H1 (cell line): Measurements from ENCODE around the gene AK2. TPM values are rescaled to one million over a fixed set of nuclear protein-coding genes. Genes with fewer than 3 reads are reported as not detected.

Source experiments
- CTCF ChIA-PET: fragments of 300-600 bp; sonication (Branson Sonifier 250); formaldehyde crosslinking; loops from one replicate; lab custom pipeline; 2021; ENCODE audit not compliant: partially characterized antibody; lab: Charles Lee
- POLR2A ChIA-PET: fragments of 300-600 bp; sonication (Branson Sonifier 250); formaldehyde crosslinking; loops from one replicate; lab custom pipeline; 2021; ENCODE audit warnings: inconsistent platforms; ENCODE audit not compliant: partially characterized antibody; lab: Charles Lee
- DNase-seq, 2 experiments: peaks; one replicate each; pipeline versions ENCODE4 v3.0.0 to v3.0.0-alpha.2; 2010 to 2022; ENCODE audit warnings: low spot score in 2 of 2, low read depth in 1 of 2, mixed read lengths in 1 of 2
- FAIRE-seq: peaks from 2 replicates; lab custom pipeline; 2011; peaks lifted over from hg19 to GRCh38; lab: Jason Lieb, UNC
- H2AFZ ChIP-seq: 2 replicates; pipeline ENCODE4 v1.8.1; 2012; ENCODE audit warnings: low read length, inconsistent platforms
- H2AK5ac ChIP-seq: 2 replicates; pipeline ENCODE4 v1.6.1; 2013; ENCODE audit warnings: low read depth, low read length
- H2BK120ac ChIP-seq: replicated peaks from 2 replicates; pipeline ENCODE3; 2013; ENCODE audit warnings: low read depth, low read length, inconsistent platforms
- H2BK12ac ChIP-seq: 2 replicates; pipeline ENCODE4 v1.6.1; 2013; ENCODE audit warnings: low read depth, low read length
- H2BK15ac ChIP-seq: 2 replicates; pipeline ENCODE4 v1.6.1; 2013; ENCODE audit warnings: low read length
- H2BK20ac ChIP-seq: 2 replicates; pipeline ENCODE4 v1.6.1; 2013; ENCODE audit warnings: low read length
- H2BK5ac ChIP-seq: 2 replicates; pipeline ENCODE4 v1.6.1; 2013; ENCODE audit warnings: low read depth, low read length
- H3K14ac ChIP-seq: 2 replicates; pipeline ENCODE4 v1.6.1; 2013; ENCODE audit warnings: inconsistent platforms; ENCODE audit not compliant: insufficient read length
- H3K18ac ChIP-seq: 2 replicates; pipeline ENCODE4 v1.6.1; 2013; ENCODE audit warnings: low read length; ENCODE audit errors: extremely low read depth
- H3K23ac ChIP-seq: 2 replicates; pipeline ENCODE4 v1.6.1; 2013; ENCODE audit warnings: inconsistent platforms; ENCODE audit not compliant: insufficient read length
- H3K23me2 ChIP-seq: 2 replicates; pipeline ENCODE4 v1.6.1; 2013; ENCODE audit warnings: low read depth, low read length
- H3K27ac ChIP-seq: 2 replicates; pipeline ENCODE4 v1.6.1; 2011; ENCODE audit warnings: low read depth, low read length, inconsistent platforms
- H3K27me3 ChIP-seq, 4 experiments: replicated peaks in 1 of 4; 1 replicate in 1 of 4; 2 replicates in 3 of 4; pipeline versions ENCODE4 v1.6.1 to v1.8.1; 2011 to 2013; ENCODE audit warnings: low read length in 3 of 4, mild to moderate bottlenecking in 3 of 4, inconsistent platforms in 2 of 4, mixed read lengths in 2 of 4, moderate library complexity in 1 of 4; ENCODE audit not compliant: control insufficient read depth in 3 of 4, insufficient read depth in 3 of 4; ENCODE audit errors: extremely low read depth in 1 of 4
- H3K36me3 ChIP-seq, 4 experiments: 2 replicates each; pipeline versions ENCODE4 v1.6.1 to v1.8.1; 2011 to 2013; ENCODE audit warnings: mild to moderate bottlenecking in 4 of 4, low read length in 3 of 4, moderate library complexity in 2 of 4, control low read depth in 1 of 4, inconsistent platforms in 1 of 4; ENCODE audit not compliant: insufficient read depth in 4 of 4, control insufficient read depth in 2 of 4
- H3K4ac ChIP-seq: replicated peaks from 2 replicates; pipeline ENCODE3; 2013; ENCODE audit warnings: low read length, low read depth, mixed read lengths, inconsistent platforms; ENCODE audit not compliant: insufficient read length
- H3K4me1 ChIP-seq, 4 experiments: replicated peaks in 1 of 4; 1 replicate in 1 of 4; 2 replicates in 3 of 4; pipeline versions ENCODE4 v1.6.1 to v1.8.1; 2011 to 2013; ENCODE audit warnings: low read length in 3 of 4, inconsistent platforms in 2 of 4, mixed read lengths in 1 of 4; ENCODE audit not compliant: insufficient read depth in 4 of 4, control insufficient read depth in 3 of 4
- H3K4me2 ChIP-seq, 2 experiments: 2 replicates each; pipeline versions ENCODE4 v1.6.1 to v1.8.1; 2011 to 2013; ENCODE audit warnings: low read depth in 2 of 2, low read length in 2 of 2, control low read depth in 1 of 2, inconsistent platforms in 1 of 2, mild to moderate bottlenecking in 1 of 2; ENCODE audit not compliant: insufficient read depth in 1 of 2
- H3K4me3 ChIP-seq, 4 experiments: fragments of 200-600, 300-600 bp in 1 of 4; sonication (generic), shearing (Covaris generic), sonication (Bioruptor Twin) in 1 of 4; 2 replicates each; pipeline versions ENCODE4 v1.5.1 to v1.8.1; 2011 to 2016; ENCODE audit warnings: low read length in 4 of 4, low read depth in 3 of 4, control low read depth in 2 of 4, inconsistent platforms in 2 of 4, mild to moderate bottlenecking in 2 of 4, mixed read lengths in 1 of 4, moderate library complexity in 1 of 4; ENCODE audit not compliant: insufficient read depth in 2 of 4; ENCODE audit errors: extremely low read depth in 1 of 4
- H3K56ac ChIP-seq: replicated peaks from 2 replicates; pipeline ENCODE3; 2013; ENCODE audit warnings: low read depth, mild to moderate bottlenecking, mixed read lengths, low read length, inconsistent platforms; ENCODE audit not compliant: insufficient read length
- H3K79me1 ChIP-seq: 2 replicates; pipeline ENCODE4 v1.6.1; 2013; ENCODE audit warnings: low read depth, low read length, control low read depth
- H3K79me2 ChIP-seq, 2 experiments: 2 replicates each; pipeline versions ENCODE4 v1.6.1 to v1.8.1; 2012 to 2013; ENCODE audit warnings: low read length in 2 of 2, mild to moderate bottlenecking in 2 of 2, inconsistent platforms in 1 of 2; ENCODE audit not compliant: insufficient read depth in 2 of 2, control insufficient read depth in 1 of 2
- H3K9ac ChIP-seq, 4 experiments: replicated peaks in 1 of 4; 1 replicate in 1 of 4; 2 replicates in 3 of 4; pipeline versions ENCODE4 v1.6.1 to v1.8.1; 2011 to 2013; ENCODE audit warnings: low read depth in 3 of 4, low read length in 3 of 4, control low read depth in 2 of 4, mild to moderate bottlenecking in 2 of 4, moderate library complexity in 2 of 4, inconsistent platforms in 1 of 4; ENCODE audit errors: extremely low read depth in 1 of 4
- H3K9me3 ChIP-seq, 2 experiments: 2 replicates each; pipeline versions ENCODE4 v1.6.1 to v1.8.1; 2012 to 2013; ENCODE audit warnings: mild to moderate bottlenecking in 2 of 2, moderate library complexity in 2 of 2, control low read depth in 1 of 2, inconsistent platforms in 1 of 2, low read depth in 1 of 2, low read length in 1 of 2, mixed read lengths in 1 of 2; ENCODE audit not compliant: insufficient read depth in 2 of 2
- H4K20me1 ChIP-seq, 2 experiments: replicated peaks in 1 of 2; 2 replicates each; pipeline versions ENCODE3 to v1.8.1; 2011 to 2013; ENCODE audit warnings: inconsistent platforms in 2 of 2, low read length in 2 of 2, mild to moderate bottlenecking in 1 of 2; ENCODE audit not compliant: insufficient read depth in 2 of 2, control insufficient read depth in 1 of 2
- H4K5ac ChIP-seq: 2 replicates; pipeline ENCODE4 v1.6.1; 2013; ENCODE audit warnings: low read length, low read depth, mixed read lengths, inconsistent platforms; ENCODE audit not compliant: insufficient read length
- H4K8ac ChIP-seq: 2 replicates; pipeline ENCODE4 v1.8.0; 2013; ENCODE audit warnings: mild to moderate bottlenecking, moderate library complexity, low read length, inconsistent platforms; ENCODE audit not compliant: insufficient read depth; ENCODE audit errors: extremely low read depth
- H4K91ac ChIP-seq: replicated peaks from 2 replicates; pipeline ENCODE3; 2013; ENCODE audit warnings: low read length, mixed read lengths, inconsistent platforms; ENCODE audit not compliant: insufficient read length
- ASH2L ChIP-seq: fragments of 200-600, 300-600 bp; sonication (generic); IDR thresholded peaks from one replicate; pipeline ENCODE4 v1.7.1; 2017; ENCODE audit warnings: low read length
- BCL11A ChIP-seq, 2 experiments: IDR thresholded peaks; one replicate each; pipeline ENCODE4 v1.6.1; 2011; ENCODE audit warnings: low read depth in 2 of 2, low read length in 2 of 2, mild to moderate bottlenecking in 2 of 2
- EP300 ChIP-seq, 2 experiments: IDR thresholded peaks; 1 replicate in 1 of 2; 2 replicates in 1 of 2; pipeline ENCODE4 v1.6.1; 2011 to 2012; ENCODE audit warnings: low read depth in 2 of 2, low read length in 2 of 2, mild to moderate bottlenecking in 2 of 2, borderline replicate concordance in 1 of 2, inconsistent platforms in 1 of 2, moderate library complexity in 1 of 2
- KDM4A ChIP-seq: IDR thresholded peaks from one replicate; pipeline ENCODE4 v1.7.1; 2012; ENCODE audit warnings: low read depth, mild to moderate bottlenecking, moderate library complexity, low read length, inconsistent platforms; ENCODE audit not compliant: severe bottlenecking
- POLR2AphosphoS5 ChIP-seq: IDR thresholded peaks from 2 replicates; pipeline ENCODE4 v1.6.1; 2011; ENCODE audit warnings: low read depth, low read length
- RBBP5 ChIP-seq: IDR thresholded peaks from 2 replicates; pipeline ENCODE4 v1.7.1; 2012; ENCODE audit warnings: low read depth, mild to moderate bottlenecking, inconsistent platforms, low read length, moderate library complexity, borderline replicate concordance
- SAP30 ChIP-seq: fragments of 300-600 bp; sonication (generic); IDR thresholded peaks from 2 replicates; pipeline ENCODE4 v1.7.1; 2012; ENCODE audit warnings: low read length, moderate library complexity, mild to moderate bottlenecking, inconsistent platforms; ENCODE audit not compliant: insufficient read depth, insufficient replicate concordance
- WGBS, 2 experiments: shearing (Covaris generic) in 1 of 2; methylation state at CpG; one replicate each; pipeline versions ENCODE4 v1.1.6 to v1.1.7; 2013 to 2015; ENCODE audit warnings: low lambda C conversion rate in 2 of 2, mixed read lengths in 2 of 2, inconsistent platforms in 1 of 2, low coverage in 1 of 2, missing lambda C conversion rate in 1 of 2; ENCODE audit not compliant: insufficient replicate concordance in 2 of 2, insufficient coverage in 1 of 2, insufficient read length in 1 of 2; ENCODE audit errors: extremely low coverage in 1 of 2, missing lambda C conversion rate in 1 of 2; 5-methylcytosine and 5-hydroxymethylcytosine counted together
- polyA plus RNA-seq, 7 experiments: library from polyadenylated mRNA; depleted of rRNA in 3 of 7; stranded (reverse) in 5 of 7; unstranded in 2 of 7; fragments of >200 nt in 5 of 7; fragments of 200-250 nt in 2 of 7; gene quantifications; 1 replicate in 5 of 7; 2 replicates in 1 of 7; 4 replicates in 1 of 7; pipeline versions ENCODE4 v1.2.1 to v1.2.3, GENCODE V29; 2011 to 2013; ENCODE audit warnings: missing spikeins in 2 of 7, mixed read lengths in 2 of 7
- total RNA-seq: library from RNA; stranded (reverse); fragmentation: NEBNext Ultra II Directional; extraction: Animal tissue kit (Norgen Biotek cat#: 25700); gene quantifications from 2 replicates; pipeline ENCODE4 v1.2.1, GENCODE V29; 2021
- TF ChIP-seq, protein P1 (sequence below): IDR thresholded peaks from 2 replicates; pipeline ENCODE4 v1.6.1; 2011; ENCODE audit warnings: low read depth, mild to moderate bottlenecking, low read length; ENCODE audit not compliant: insufficient read depth

Gene AK2
- total and polyA plus RNA-seq, 2 of the 8 experiments (the other 6 are each of a cell fraction or from before 2014, with no cell fraction given), result 92.3 to 137 TPM

DNA sequence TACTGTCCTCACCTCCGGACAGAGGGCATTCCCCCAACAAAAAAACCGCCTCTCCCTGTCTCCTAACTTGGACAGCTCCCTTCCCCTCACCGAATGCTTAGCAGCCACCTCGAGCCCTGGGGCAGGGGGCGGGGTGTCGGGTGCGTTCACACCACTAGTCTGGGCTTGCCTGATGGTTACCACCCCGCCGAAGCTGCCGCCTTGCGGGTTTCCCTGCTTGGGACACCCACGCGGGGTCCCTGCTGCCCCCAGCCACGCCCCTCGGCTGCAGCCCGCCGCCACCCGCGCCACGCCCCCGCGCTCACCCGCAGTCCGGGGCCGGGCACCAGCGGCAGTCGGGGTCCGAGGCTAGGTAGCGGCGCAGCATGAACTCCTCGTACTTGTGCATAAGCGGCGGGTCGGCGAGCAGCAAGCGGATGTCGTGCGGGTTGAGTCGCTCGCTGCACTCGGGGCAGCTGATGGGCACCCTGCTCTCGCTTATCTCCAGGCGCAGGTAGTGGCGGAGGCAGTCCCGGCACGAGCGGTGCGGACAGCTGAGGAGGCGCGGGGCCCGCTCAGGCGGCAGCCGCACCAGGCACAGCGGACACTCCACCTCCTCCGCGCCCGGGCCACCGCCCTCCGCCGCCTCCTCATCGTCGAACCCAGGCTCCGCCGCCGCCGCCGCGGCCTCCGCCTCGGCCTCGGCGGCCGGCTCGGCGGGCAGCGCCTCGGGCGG lies 72.8 kb downstream of the AK2 start:
- H3K27ac ChIP-seq, result no peak overlapping the region
- no peak overlapping the region for H2BK120ac ChIP-seq
- no peak overlapping the region for H3K14ac ChIP-seq
- H3K36me3 ChIP-seq, result no peaks in the 10 kb centered on the region
- DNase-seq, result peak in 1 of 2 experiments; percentile 78
- H2AFZ ChIP-seq, result no peak overlapping the region; the same call in 1 of the 2 replicates
- H3K9ac ChIP-seq, result peak overlapping the region; percentile 39 to 79 (median 48); a peak in 3 of 7 replicates
- H4K20me1 ChIP-seq, result peaks cover 4 to 13% of the 10 kb centered on the region in 2 experiments
- H3K4me2 ChIP-seq, result peak overlapping the region; percentile 52 to 73
- H2BK12ac ChIP-seq, result no peak overlapping the region
- TF ChIP-seq RBBP5 (0 out of 2 replicates have a peak, but pooled peaks have one; percentile 4), BCL11A (IDR thresholded peaks at IDR 0.05; ENCODE audit: low read depth in 2 of 2, low read length in 2 of 2) (no peak), EP300 (IDR thresholded peaks at IDR 0.05; ENCODE audit: borderline replicate concordance in 1 of 2, low read depth in 2 of 2, low read length in 2 of 2) (no peak), POLR2AphosphoS5 (0 out of 2 replicates have a peak, but pooled peaks have one; percentile 56), KDM4A (peak; percentile 58), ASH2L (peak; percentile 49), SAP30 (peak; percentile 36)
- TF ChIP-seq, protein P1, sequence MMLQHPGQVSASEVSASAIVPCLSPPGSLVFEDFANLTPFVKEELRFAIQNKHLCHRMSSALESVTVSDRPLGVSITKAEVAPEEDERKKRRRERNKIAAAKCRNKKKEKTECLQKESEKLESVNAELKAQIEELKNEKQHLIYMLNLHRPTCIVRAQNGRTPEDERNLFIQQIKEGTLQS, result no peak
- H3K4me3 ChIP-seq, result peak overlapping the region; percentile 70 to 83 (median 70)
- no peak overlapping the region for H4K5ac ChIP-seq
- H4K91ac ChIP-seq, result no peak overlapping the region
- H3K4me1 ChIP-seq, result peaks cover 0 to 5% (median 1%) of the 10 kb centered on the region in 4 experiments; a peak in 3 of 7 replicates
- WGBS, 2 experiments, result 4% methylated on average over 60 of the region's 78 CpGs; no CpG with 5 or more reads in 1 of the 2 experiments
- no peak for FAIRE-seq
- no peak overlapping the region for H2AK5ac ChIP-seq
- no peak overlapping the region for H3K56ac ChIP-seq
- ChIA-PET CTCF (interaction anchor here (0.9 to 1.6 kb wide), 5 partner anchors 9 to 122 kb away, joined by 3 to 7 read pairs (median 4); no protein-coding TSS in a partner anchor), POLR2A (interaction anchor here (0.7 to 3.5 kb wide), 21 partner anchors 9 to 305 kb away, joined by 3 to 21 read pairs (median 4); partner anchors contain the start of genes AK2 and HPCA)
- H2BK15ac ChIP-seq, result no peak overlapping the region
- no peak overlapping the region for H3K23ac ChIP-seq
- no peaks in the 10 kb centered on the region for H3K9me3 ChIP-seq
- H3K4ac ChIP-seq, result no peak overlapping the region
- peaks cover 0 to 28% of the 10 kb centered on the region in 2 experiments; a peak in 2 of 4 replicates for H3K79me2 ChIP-seq
- no peak overlapping the region for H2BK5ac ChIP-seq
- H3K18ac ChIP-seq, result peak overlapping the region; percentile 32
- peaks cover 2% of the 10 kb centered on the region; the same call in 1 of the 2 replicates for H3K23me2 ChIP-seq
- H3K27me3 ChIP-seq, result peaks cover 0 to 6% (median 0%) of the 10 kb centered on the region in 4 experiments; a peak in 2 of 7 replicates
- peak overlapping the region; percentile 10; the same call in 1 of the 2 replicates for H4K8ac ChIP-seq
- no peaks in the 10 kb centered on the region; the same call in 1 of the 2 replicates for H3K79me1 ChIP-seq
- H2BK20ac ChIP-seq, result no peak overlapping the region
